Common myeloid progenitor, CD34-positive (primary cell): ENCODE results near the gene RBM12. TPM values are rescaled to one million over a fixed set of nuclear protein-coding genes. Genes with fewer than 3 reads are reported as not detected.
"Not testable (repeated sequence)": the region's sequence is repeated elsewhere in the genome, so short reads cannot be mapped to it uniquely, and the experiment has no call there.

Experiments
- CTCF ChIA-PET: fragments of 350-600 bp; sonication (Branson Sonifier 250); formaldehyde crosslinking; loops from one replicate; lab custom pipeline; 2021; ENCODE audit warnings: antibody characterized with exemption; lab: Charles Lee
- POLR2A ChIA-PET: fragments of 350-600 bp; sonication (Branson Sonifier 250); formaldehyde crosslinking; loops from one replicate; lab custom pipeline; 2021; ENCODE audit warnings: antibody characterized with exemption; lab: Charles Lee
- DNase-seq, 3 donors: peaks; one replicate each; pipeline versions ENCODE4 v3.0.0 to v3.0.0-alpha.2; 2013
- H3K27ac ChIP-seq, 2 experiments: 1 replicate in 1 of 2; 2 replicates in 1 of 2; pipeline ENCODE4 v1.7.0; 2013; ENCODE audit warnings: inconsistent platforms in 2 of 2, low read length in 2 of 2, mild to moderate bottlenecking in 2 of 2, low read depth in 1 of 2, moderate library complexity in 1 of 2; ENCODE audit not compliant: severe bottlenecking in 2 of 2, insufficient read depth in 1 of 2, poor library complexity in 1 of 2
- H3K27me3 ChIP-seq, 5 experiments: replicated peaks in 2 of 5; 1 replicate in 3 of 5; 2 replicates in 2 of 5; pipeline versions ENCODE4 v1.6.1 to v1.7.0; 2013; ENCODE audit warnings: low read length in 4 of 5, mild to moderate bottlenecking in 2 of 5, moderate library complexity in 2 of 5, inconsistent platforms in 1 of 5; ENCODE audit not compliant: insufficient read depth in 5 of 5, control insufficient read depth in 4 of 5
- H3K36me3 ChIP-seq, 4 experiments: 1 replicate in 2 of 4; 2 replicates in 2 of 4; pipeline versions ENCODE4 v1.6.1 to v1.7.0; 2013; ENCODE audit warnings: low read length in 3 of 4, control low read depth in 1 of 4, mild to moderate bottlenecking in 1 of 4; ENCODE audit not compliant: control insufficient read depth in 4 of 4, insufficient read depth in 4 of 4
- H3K4me1 ChIP-seq, 4 experiments: 1 replicate in 3 of 4; 2 replicates in 1 of 4; pipeline versions ENCODE4 v1.6.1 to v1.7.1; 2013; ENCODE audit warnings: low read length in 3 of 4, mild to moderate bottlenecking in 3 of 4, control low read depth in 1 of 4, inconsistent platforms in 1 of 4, moderate library complexity in 1 of 4; ENCODE audit not compliant: control insufficient read depth in 4 of 4, insufficient read depth in 4 of 4; ENCODE audit errors: control extremely low read depth in 1 of 4
- H3K4me3 ChIP-seq, 7 experiments: 1 replicate in 4 of 7; 2 replicates in 3 of 7; pipeline versions ENCODE4 v1.5.1 to v1.7.0; 2013; ENCODE audit warnings: mild to moderate bottlenecking in 7 of 7, low read length in 6 of 7, moderate library complexity in 6 of 7, inconsistent platforms in 2 of 7, low read depth in 2 of 7, control low read depth in 1 of 7; ENCODE audit not compliant: insufficient read depth in 4 of 7, control insufficient read depth in 1 of 7; ENCODE audit errors: extremely low read depth in 1 of 7
- H3K9me3 ChIP-seq, 5 experiments: 1 replicate in 4 of 5; 2 replicates in 1 of 5; pipeline versions ENCODE4 v1.6.1 to v1.7.1; 2013; ENCODE audit warnings: low read length in 4 of 5, mild to moderate bottlenecking in 2 of 5, inconsistent platforms in 1 of 5, low read depth in 1 of 5, moderate library complexity in 1 of 5; ENCODE audit not compliant: control insufficient read depth in 4 of 5, insufficient read depth in 2 of 5; ENCODE audit errors: control extremely low read depth in 1 of 5
- WGBS: methylation state at CpG from one replicate; pipeline ENCODE4 v1.1.5; 2013; ENCODE audit not compliant: insufficient coverage; 5-methylcytosine and 5-hydroxymethylcytosine counted together
- polyA plus RNA-seq: library from polyadenylated mRNA; unstranded; fragments of 120-200 nt; gene quantifications from one replicate; pipeline ENCODE4 v1.2.1, GENCODE V29; 2013

RBM12 gene
- 49.9 TPM for polyA plus RNA-seq

- Histone ChIP-seq H3K27ac (peak within 1 kb of the TSS; percentile 97 to 99), H3K4me1 (peaks cover 30 to 47% (median 41%) of the 10 kb centered on the region in 4 experiments), H3K27me3 (no peaks in the 10 kb centered on the region), H3K36me3 (peaks cover 0 to 11% (median 9%) of the 10 kb centered on the region in 4 experiments), H3K4me3 (peak within 1 kb of the TSS; percentile 62 to 93 (median 80)), H3K9me3 (no peaks in the 10 kb centered on the region)
- WGBS: under 1% methylated on average over 54 of the region's 61 CpGs
- POLR2A ChIA-PET: interaction anchor here (0.8 to 2.7 kb wide), 7 partner anchors 10 to 68 kb away, joined by 3 to 9 read pairs (median 4); partner anchors contain the start of genes NFS1, ROMO1 and SPAG4
- CTCF ChIA-PET: interaction anchor here (1.0 to 2.4 kb wide), 9 partner anchors 9 to 63 kb away, joined by 3 to 7 read pairs (median 5); partner anchors contain the start of genes NFS1, ROMO1 and SPAG4
- DNase-seq: peak; percentile 95 to 98 (median 97)
Measured at GRCh38 chr20:35664466-35665206, at the start of gene RBM12, which contains the start of gene CPNE1. Gene RBM12, minus strand, starts transcription at chr20:35664900. Its CDS starts 9,578 bp downstream, at chr20:35655322. Gene CPNE1, minus strand, starts transcription at chr20:35664900. Its CDS starts 31,977 bp downstream, at chr20:35632923.

GRCh38 chr20:35714127-35714526 lies 49.4 kb upstream of the RBM12 start:
- H3K27ac ChIP-seq: no peak overlapping the region
- CTCF ChIA-PET: interaction anchor here (1.2 to 1.9 kb wide), 3 partner anchors 12 to 170 kb away, joined by 3 to 6 read pairs (median 4); no protein-coding TSS in a partner anchor
- no peaks in the 10 kb centered on the region for H3K4me1 ChIP-seq
- no peak overlapping the region for H3K4me3 ChIP-seq
- 98% methylated on average over 4 of the region's 4 CpGs for WGBS
- POLR2A ChIA-PET: interaction anchor here (0.9 kb wide), 1 partner anchor 10 kb away, joined by 4 read pairs; no protein-coding TSS in a partner anchor
- no peak for DNase-seq
- H3K9me3 ChIP-seq: no peaks in the 10 kb centered on the region
- H3K27me3 ChIP-seq: no peaks in the 10 kb centered on the region
- H3K36me3 ChIP-seq: peaks cover 37 to 94% (median 67%) of the 10 kb centered on the region in 4 experiments

- H3K27me3 ChIP-seq, H3K4me1 ChIP-seq, DNase-seq, H3K27ac ChIP-seq, H3K4me3 ChIP-seq, H3K9me3 ChIP-seq: not testable (repeated sequence)
- ChIA-PET POLR2A (interaction anchor here (0.6 to 1.0 kb wide), 2 partner anchors 49 to 63 kb away, joined by 4 to 5 read pairs; no protein-coding TSS in a partner anchor), CTCF (interaction anchor here (2.2 kb wide), 1 partner anchor 8 kb away, joined by 6 read pairs; no protein-coding TSS in a partner anchor)
- 97% methylated on average over 8 of the region's 9 CpGs for WGBS
- H3K36me3 ChIP-seq: peaks cover 40 to 93% (median 66%) of the 10 kb centered on the region in 4 experiments
Measured at GRCh38 chr20:35713120-35713519, 48.4 kb upstream of the RBM12 start.

GRCh38 chr20:35711588-35712209 lies 47.0 kb upstream of the RBM12 start:
- no peaks in the 10 kb centered on the region for H3K27me3 ChIP-seq
- peaks cover 36 to 92% (median 64%) of the 10 kb centered on the region in 4 experiments for H3K36me3 ChIP-seq
- no peak for DNase-seq
- CTCF ChIA-PET: interaction anchor here (0.8 to 2.2 kb wide), 2 partner anchors 10 to 15 kb away, joined by 3 to 6 read pairs; no protein-coding TSS in a partner anchor
- POLR2A ChIA-PET: interaction anchor here (0.6 kb wide), 1 partner anchor 145 kb away, joined by 3 read pairs; no protein-coding TSS in a partner anchor
- H3K27ac ChIP-seq: peak overlapping the region in 1 of 2 experiments; percentile 2
- H3K9me3 ChIP-seq: no peaks in the 10 kb centered on the region
- no peak overlapping the region for H3K4me3 ChIP-seq
- H3K4me1 ChIP-seq: no peaks in the 10 kb centered on the region
- WGBS: 100% methylated on average over 2 of the region's 6 CpGs

- H3K27me3 ChIP-seq: no peaks in the 10 kb centered on the region
- ChIA-PET CTCF (interaction anchor here (0.8 to 2.2 kb wide), 2 partner anchors 10 to 16 kb away, joined by 3 to 6 read pairs; no protein-coding TSS in a partner anchor), POLR2A (no interaction called here)
- DNase-seq: no peak
- H3K9me3 ChIP-seq: no peaks in the 10 kb centered on the region
- 100% methylated on average over 1 of the region's 6 CpGs for WGBS
- H3K4me3 ChIP-seq: no peak overlapping the region
- H3K27ac ChIP-seq: peak overlapping the region in 1 of 2 experiments; percentile 2
- peaks cover 38 to 91% (median 67%) of the 10 kb centered on the region in 4 experiments for H3K36me3 ChIP-seq
- H3K4me1 ChIP-seq: no peaks in the 10 kb centered on the region
Measured at GRCh38 chr20:35710884-35711587, 46.3 kb upstream of the RBM12 start.

GRCh38 chr20:35710039-35710438 lies 45.3 kb upstream of the RBM12 start:
- Histone ChIP-seq H3K4me1 (no peaks in the 10 kb centered on the region), H3K36me3 (peaks cover 36 to 92% (median 66%) of the 10 kb centered on the region in 4 experiments)

More at GRCh38 chr20:35710039-35710438, 45.3 kb upstream of the RBM12 start:
- Histone ChIP-seq H3K27me3 (no peaks in the 10 kb centered on the region), H3K4me3 (no peak overlapping the region), H3K9me3 (no peaks in the 10 kb centered on the region), H3K27ac (no peak overlapping the region)
- CTCF ChIA-PET: interaction anchor here (0.7 to 1.1 kb wide), 2 partner anchors 15 to 102 kb away, joined by 3 to 4 read pairs; no protein-coding TSS in a partner anchor
- peak in 2 of 3 donors; percentile 0 to 1 for DNase-seq
- POLR2A ChIA-PET: interaction anchor here (1.5 kb wide), 1 partner anchor 8 kb away, joined by 7 read pairs; no protein-coding TSS in a partner anchor
